GM23338 (cell line): Measurements from ENCODE around the gene MCM9. TPM values are rescaled to one million over a fixed set of nuclear protein-coding genes. Genes with fewer than 3 reads are reported as not detected.

ENCODE experiments used
- ATAC-seq: fragments of 200-7000 bp; cut with Tn5 transposase; 3 replicates; pipeline ENCODE4 v1.9.1; 2020
- DNase-seq: peaks from one replicate; pipeline ENCODE4 v3.0.0-alpha.2; 2015; ENCODE audit warnings: low spot score
- H2AFZ ChIP-seq: fragments of 200-600 bp; sonication (generic); 2 replicates; pipeline ENCODE4 v1.8.0; 2016; ENCODE audit warnings: antibody characterized with exemption, mild to moderate bottlenecking, moderate library complexity
- H3F3A ChIP-seq: fragments of 200-600 bp; sonication (generic); replicated peaks from 2 replicates; pipeline ENCODE4 v1.8.0; 2017; ENCODE audit warnings: antibody characterized with exemption, mixed run types, low read depth
- H3K27ac ChIP-seq: fragments of 200-600 bp; sonication (generic); 2 replicates; pipeline ENCODE4 v1.6.1; 2016; ENCODE audit warnings: low read depth
- H3K27me3 ChIP-seq: fragments of 200-600 bp; sonication (generic); 2 replicates; pipeline ENCODE4 v1.8.0; 2016; ENCODE audit warnings: mild to moderate bottlenecking, mixed run types, moderate library complexity; ENCODE audit not compliant: insufficient read depth
- H3K36me3 ChIP-seq: fragments of 200-600 bp; sonication (generic); 2 replicates; pipeline ENCODE4 v1.8.0; 2016; ENCODE audit warnings: mild to moderate bottlenecking; ENCODE audit not compliant: insufficient read depth
- H3K4me1 ChIP-seq: fragments of 200-600 bp; sonication (generic); 2 replicates; pipeline ENCODE4 v1.8.0; 2016; ENCODE audit warnings: mild to moderate bottlenecking, moderate library complexity; ENCODE audit not compliant: insufficient read depth
- H3K4me2 ChIP-seq: fragments of 200-600 bp; sonication (generic); 2 replicates; pipeline ENCODE4 v1.7.1; 2017; ENCODE audit warnings: mixed run types
- H3K4me3 ChIP-seq: fragments of 200-600 bp; sonication (generic); 2 replicates; pipeline ENCODE4 v1.6.1; 2016; ENCODE audit warnings: mixed run types
- H3K79me2 ChIP-seq: fragments of 200-600 bp; sonication (generic); replicated peaks from 2 replicates; pipeline ENCODE4 v1.8.0; 2017; ENCODE audit warnings: mild to moderate bottlenecking; ENCODE audit not compliant: insufficient read depth
- H3K9me2 ChIP-seq: fragments of 200-600 bp; sonication (generic); 2 replicates; pipeline ENCODE4 v1.8.0; 2017; ENCODE audit not compliant: insufficient read depth
- H4K20me1 ChIP-seq: fragments of 200-600 bp; sonication (generic); replicated peaks from 2 replicates; pipeline ENCODE4 v1.8.0; 2017; ENCODE audit warnings: mild to moderate bottlenecking; ENCODE audit not compliant: insufficient read depth
- H3K27ac Mint-ChIP-seq: 2 replicates; pipeline ENCODE4 v1.8.0; 2020; ENCODE audit warnings: inconsistent platforms, mild to moderate bottlenecking, moderate library complexity, mixed read lengths
- H3K27me3 Mint-ChIP-seq: 3 replicates; pipeline ENCODE4 v1.8.0; 2022; ENCODE audit warnings: low read depth, mild to moderate bottlenecking, moderate library complexity, mixed read lengths, inconsistent platforms; ENCODE audit not compliant: insufficient read depth, poor library complexity
- H3K36me3 Mint-ChIP-seq: 3 replicates; pipeline ENCODE4 v1.8.0; 2021; ENCODE audit warnings: low read depth, mild to moderate bottlenecking, inconsistent platforms, moderate library complexity, mixed read lengths
- H3K4me1 Mint-ChIP-seq: 3 replicates; pipeline ENCODE4 v1.8.0; 2020; ENCODE audit warnings: mild to moderate bottlenecking, inconsistent platforms, mixed read lengths
- H3K4me3 Mint-ChIP-seq: 3 replicates; pipeline ENCODE4 v1.8.0; 2021; ENCODE audit warnings: moderate library complexity, mild to moderate bottlenecking, inconsistent platforms, mixed read lengths
- H3K9me3 Mint-ChIP-seq: 3 replicates; pipeline ENCODE4 v1.8.0; 2020; ENCODE audit warnings: moderate library complexity, mild to moderate bottlenecking, inconsistent platforms, mixed read lengths
- CREB1 ChIP-seq: fragments of 250-450 bp; sonication (Bioruptor Pico); IDR thresholded peaks from 2 replicates; pipeline ENCODE4 v1.5.0; 2020; ENCODE audit warnings: low read depth, mild to moderate bottlenecking, moderate library complexity
- EZH2 ChIP-seq: fragments of 200-600 bp; sonication (generic); IDR thresholded peaks from one replicate; pipeline ENCODE4 v1.8.0; 2017; ENCODE audit warnings: antibody characterized with exemption, mild to moderate bottlenecking, low read depth; ENCODE audit not compliant: unreplicated experiment
- EZH2phosphoT487 ChIP-seq: fragments of 200-600 bp; sonication (generic); IDR thresholded peaks from one replicate; pipeline ENCODE4 v1.8.1; 2018; ENCODE audit warnings: antibody characterized with exemption; ENCODE audit not compliant: unreplicated experiment
- JUNB ChIP-seq: IDR thresholded peaks from one replicate; pipeline ENCODE4 v1.6.1; 2016; ENCODE audit warnings: antibody characterized with exemption; ENCODE audit not compliant: unreplicated experiment
- NANOG ChIP-seq: IDR thresholded peaks from 2 replicates; pipeline ENCODE4 v1.6.1; 2016; ENCODE audit warnings: antibody characterized with exemption, borderline replicate concordance
- POLR2AphosphoS5 ChIP-seq: IDR thresholded peaks from 2 replicates; pipeline ENCODE4 v1.6.1; 2016; ENCODE audit warnings: antibody characterized with exemption, low read depth
- STAT1 ChIP-seq: IDR thresholded peaks from one replicate; pipeline ENCODE4 v1.6.1; 2016; ENCODE audit warnings: antibody characterized with exemption; ENCODE audit not compliant: unreplicated experiment
- ZNF331 ChIP-seq: fragments of 250-450 bp; sonication (Bioruptor Pico); IDR thresholded peaks from 2 replicates; pipeline ENCODE4 v1.5.0; 2020; ENCODE audit warnings: low read depth, mild to moderate bottlenecking, moderate library complexity
- polyA plus RNA-seq: library from polyadenylated mRNA; unstranded; fragments of >200 nt; fragmentation: Nextera tagmentation; extraction: Ambion mirVana; gene quantifications from 2 replicates; pipeline ENCODE4 v1.2.1, GENCODE V29; 2016
- total RNA-seq: library from RNA; depleted of rRNA; stranded (reverse); fragments of >200 nt; shearing (Covaris generic); gene quantifications from 2 replicates; pipeline ENCODE4 v1.2.3, GENCODE V29; 2014
- TF ChIP-seq, protein P1 (sequence below), 2 experiments: fragments of 200-600 bp in 1 of 2; sonication (generic) in 1 of 2; conservative IDR thresholded peaks; 2 replicates each; pipeline versions ENCODE4 v1.5.1 to v1.6.1; 2016 to 2017; ENCODE audit warnings: antibody characterized with exemption in 2 of 2, low read depth in 2 of 2, mild to moderate bottlenecking in 2 of 2, moderate library complexity in 1 of 2
- TF ChIP-seq, protein P2 (sequence below): fragments of 250-450 bp; sonication (Bioruptor Pico); IDR thresholded peaks from 2 replicates; pipeline ENCODE4 v1.5.0; 2020; ENCODE audit warnings: mild to moderate bottlenecking, moderate library complexity
- TF ChIP-seq, protein P3 (sequence below): IDR thresholded peaks from one replicate; pipeline ENCODE4 v1.6.1; 2018; ENCODE audit warnings: antibody characterized with exemption; ENCODE audit not compliant: unreplicated experiment
- TF ChIP-seq, protein P4 (sequence below): IDR thresholded peaks from 2 replicates; pipeline ENCODE4 v1.6.1; 2016; ENCODE audit warnings: antibody characterized with exemption

MCM9 gene
- total and polyA plus RNA-seq, 2 experiments from 2014 or later: 14.9 to 16.6 TPM

DNA sequence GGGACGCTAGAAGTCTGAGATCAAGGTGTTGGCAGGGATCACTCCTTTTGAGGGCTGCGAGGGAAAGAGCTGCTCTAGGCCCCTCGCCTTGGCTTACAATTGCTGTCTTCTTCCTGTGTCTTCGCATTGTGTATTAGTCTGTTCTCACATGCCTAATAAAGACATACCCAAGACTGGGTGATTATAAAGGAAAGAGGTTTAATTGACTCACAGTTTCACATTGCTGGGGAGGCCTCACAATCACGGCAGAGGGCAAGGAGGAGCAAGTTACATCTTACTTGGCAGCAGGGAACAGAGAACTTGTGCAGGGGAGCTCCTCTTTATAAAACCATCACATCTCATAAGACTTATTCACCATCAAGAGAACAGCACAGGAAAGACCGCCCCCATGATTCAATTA is 143.5 kb downstream of the MCM9 start:
- H3K4me3 Mint-ChIP-seq: no peak overlapping the region
- Histone ChIP-seq H3K36me3 (no peaks in the 10 kb centered on the region), H3K4me3 (no peak overlapping the region), H3K9me2 (no peaks in the 10 kb centered on the region), H3K4me2 (no peak overlapping the region), H3K27ac (no peak overlapping the region), H3K79me2 (no peaks in the 10 kb centered on the region), H2AFZ (no peak overlapping the region), H3K4me1 (no peaks in the 10 kb centered on the region), H4K20me1 (no peaks in the 10 kb centered on the region), H3F3A (no peaks in the 10 kb centered on the region), H3K27me3 (no peaks in the 10 kb centered on the region)
- TF ChIP-seq JUNB (no peak), EZH2phosphoT487 (no peak), CREB1 (no peak), POLR2AphosphoS5 (no peak), ZNF331 (CRISPR knock-in tag) (no peak), EZH2 (no peak), NANOG (no peak), STAT1 (no peak)
- TF ChIP-seq, protein P1, sequence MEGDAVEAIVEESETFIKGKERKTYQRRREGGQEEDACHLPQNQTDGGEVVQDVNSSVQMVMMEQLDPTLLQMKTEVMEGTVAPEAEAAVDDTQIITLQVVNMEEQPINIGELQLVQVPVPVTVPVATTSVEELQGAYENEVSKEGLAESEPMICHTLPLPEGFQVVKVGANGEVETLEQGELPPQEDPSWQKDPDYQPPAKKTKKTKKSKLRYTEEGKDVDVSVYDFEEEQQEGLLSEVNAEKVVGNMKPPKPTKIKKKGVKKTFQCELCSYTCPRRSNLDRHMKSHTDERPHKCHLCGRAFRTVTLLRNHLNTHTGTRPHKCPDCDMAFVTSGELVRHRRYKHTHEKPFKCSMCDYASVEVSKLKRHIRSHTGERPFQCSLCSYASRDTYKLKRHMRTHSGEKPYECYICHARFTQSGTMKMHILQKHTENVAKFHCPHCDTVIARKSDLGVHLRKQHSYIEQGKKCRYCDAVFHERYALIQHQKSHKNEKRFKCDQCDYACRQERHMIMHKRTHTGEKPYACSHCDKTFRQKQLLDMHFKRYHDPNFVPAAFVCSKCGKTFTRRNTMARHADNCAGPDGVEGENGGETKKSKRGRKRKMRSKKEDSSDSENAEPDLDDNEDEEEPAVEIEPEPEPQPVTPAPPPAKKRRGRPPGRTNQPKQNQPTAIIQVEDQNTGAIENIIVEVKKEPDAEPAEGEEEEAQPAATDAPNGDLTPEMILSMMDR (conservative IDR thresholded peaks at IDR 0.05; ENCODE audit: low read depth in 2 of 2): no peak
- TF ChIP-seq, protein P2, sequence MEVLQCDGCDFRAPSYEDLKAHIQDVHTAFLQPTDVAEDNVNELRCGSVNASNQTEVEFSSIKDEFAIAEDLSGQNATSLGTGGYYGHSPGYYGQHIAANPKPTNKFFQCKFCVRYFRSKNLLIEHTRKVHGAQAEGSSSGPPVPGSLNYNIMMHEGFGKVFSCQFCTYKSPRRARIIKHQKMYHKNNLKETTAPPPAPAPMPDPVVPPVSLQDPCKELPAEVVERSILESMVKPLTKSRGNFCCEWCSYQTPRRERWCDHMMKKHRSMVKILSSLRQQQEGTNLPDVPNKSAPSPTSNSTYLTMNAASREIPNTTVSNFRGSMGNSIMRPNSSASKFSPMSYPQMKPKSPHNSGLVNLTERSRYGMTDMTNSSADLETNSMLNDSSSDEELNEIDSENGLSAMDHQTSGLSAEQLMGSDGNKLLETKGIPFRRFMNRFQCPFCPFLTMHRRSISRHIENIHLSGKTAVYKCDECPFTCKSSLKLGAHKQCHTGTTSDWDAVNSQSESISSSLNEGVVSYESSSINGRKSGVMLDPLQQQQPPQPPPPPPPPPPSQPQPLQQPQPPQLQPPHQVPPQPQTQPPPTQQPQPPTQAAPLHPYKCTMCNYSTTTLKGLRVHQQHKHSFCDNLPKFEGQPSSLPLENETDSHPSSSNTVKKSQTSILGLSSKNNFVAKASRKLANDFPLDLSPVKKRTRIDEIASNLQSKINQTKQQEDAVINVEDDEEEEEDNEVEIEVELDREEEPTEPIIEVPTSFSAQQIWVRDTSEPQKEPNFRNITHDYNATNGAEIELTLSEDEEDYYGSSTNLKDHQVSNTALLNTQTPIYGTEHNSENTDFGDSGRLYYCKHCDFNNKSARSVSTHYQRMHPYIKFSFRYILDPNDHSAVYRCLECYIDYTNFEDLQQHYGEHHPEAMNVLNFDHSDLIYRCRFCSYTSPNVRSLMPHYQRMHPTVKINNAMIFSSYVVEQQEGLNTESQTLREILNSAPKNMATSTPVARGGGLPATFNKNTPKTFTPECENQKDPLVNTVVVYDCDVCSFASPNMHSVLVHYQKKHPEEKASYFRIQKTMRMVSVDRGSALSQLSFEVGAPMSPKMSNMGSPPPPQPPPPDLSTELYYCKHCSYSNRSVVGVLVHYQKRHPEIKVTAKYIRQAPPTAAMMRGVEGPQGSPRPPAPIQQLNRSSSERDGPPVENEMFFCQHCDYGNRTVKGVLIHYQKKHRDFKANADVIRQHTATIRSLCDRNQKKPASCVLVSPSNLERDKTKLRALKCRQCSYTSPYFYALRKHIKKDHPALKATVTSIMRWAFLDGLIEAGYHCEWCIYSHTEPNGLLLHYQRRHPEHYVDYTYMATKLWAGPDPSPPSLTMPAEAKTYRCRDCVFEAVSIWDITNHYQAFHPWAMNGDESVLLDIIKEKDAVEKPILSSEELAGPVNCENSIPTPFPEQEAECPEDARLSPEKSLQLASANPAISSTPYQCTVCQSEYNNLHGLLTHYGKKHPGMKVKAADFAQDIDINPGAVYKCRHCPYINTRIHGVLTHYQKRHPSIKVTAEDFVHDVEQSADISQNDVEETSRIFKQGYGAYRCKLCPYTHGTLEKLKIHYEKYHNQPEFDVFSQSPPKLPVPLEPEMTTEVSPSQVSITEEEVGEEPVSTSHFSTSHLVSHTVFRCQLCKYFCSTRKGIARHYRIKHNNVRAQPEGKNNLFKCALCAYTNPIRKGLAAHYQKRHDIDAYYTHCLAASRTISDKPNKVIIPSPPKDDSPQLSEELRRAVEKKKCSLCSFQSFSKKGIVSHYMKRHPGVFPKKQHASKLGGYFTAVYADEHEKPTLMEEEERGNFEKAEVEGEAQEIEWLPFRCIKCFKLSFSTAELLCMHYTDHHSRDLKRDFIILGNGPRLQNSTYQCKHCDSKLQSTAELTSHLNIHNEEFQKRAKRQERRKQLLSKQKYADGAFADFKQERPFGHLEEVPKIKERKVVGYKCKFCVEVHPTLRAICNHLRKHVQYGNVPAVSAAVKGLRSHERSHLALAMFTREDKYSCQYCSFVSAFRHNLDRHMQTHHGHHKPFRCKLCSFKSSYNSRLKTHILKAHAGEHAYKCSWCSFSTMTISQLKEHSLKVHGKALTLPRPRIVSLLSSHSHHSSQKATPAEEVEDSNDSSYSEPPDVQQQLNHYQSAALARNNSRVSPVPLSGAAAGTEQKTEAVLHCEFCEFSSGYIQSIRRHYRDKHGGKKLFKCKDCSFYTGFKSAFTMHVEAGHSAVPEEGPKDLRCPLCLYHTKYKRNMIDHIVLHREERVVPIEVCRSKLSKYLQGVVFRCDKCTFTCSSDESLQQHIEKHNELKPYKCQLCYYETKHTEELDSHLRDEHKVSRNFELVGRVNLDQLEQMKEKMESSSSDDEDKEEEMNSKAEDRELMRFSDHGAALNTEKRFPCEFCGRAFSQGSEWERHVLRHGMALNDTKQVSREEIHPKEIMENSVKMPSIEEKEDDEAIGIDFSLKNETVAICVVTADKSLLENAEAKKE: no peak
- TF ChIP-seq, protein P3, sequence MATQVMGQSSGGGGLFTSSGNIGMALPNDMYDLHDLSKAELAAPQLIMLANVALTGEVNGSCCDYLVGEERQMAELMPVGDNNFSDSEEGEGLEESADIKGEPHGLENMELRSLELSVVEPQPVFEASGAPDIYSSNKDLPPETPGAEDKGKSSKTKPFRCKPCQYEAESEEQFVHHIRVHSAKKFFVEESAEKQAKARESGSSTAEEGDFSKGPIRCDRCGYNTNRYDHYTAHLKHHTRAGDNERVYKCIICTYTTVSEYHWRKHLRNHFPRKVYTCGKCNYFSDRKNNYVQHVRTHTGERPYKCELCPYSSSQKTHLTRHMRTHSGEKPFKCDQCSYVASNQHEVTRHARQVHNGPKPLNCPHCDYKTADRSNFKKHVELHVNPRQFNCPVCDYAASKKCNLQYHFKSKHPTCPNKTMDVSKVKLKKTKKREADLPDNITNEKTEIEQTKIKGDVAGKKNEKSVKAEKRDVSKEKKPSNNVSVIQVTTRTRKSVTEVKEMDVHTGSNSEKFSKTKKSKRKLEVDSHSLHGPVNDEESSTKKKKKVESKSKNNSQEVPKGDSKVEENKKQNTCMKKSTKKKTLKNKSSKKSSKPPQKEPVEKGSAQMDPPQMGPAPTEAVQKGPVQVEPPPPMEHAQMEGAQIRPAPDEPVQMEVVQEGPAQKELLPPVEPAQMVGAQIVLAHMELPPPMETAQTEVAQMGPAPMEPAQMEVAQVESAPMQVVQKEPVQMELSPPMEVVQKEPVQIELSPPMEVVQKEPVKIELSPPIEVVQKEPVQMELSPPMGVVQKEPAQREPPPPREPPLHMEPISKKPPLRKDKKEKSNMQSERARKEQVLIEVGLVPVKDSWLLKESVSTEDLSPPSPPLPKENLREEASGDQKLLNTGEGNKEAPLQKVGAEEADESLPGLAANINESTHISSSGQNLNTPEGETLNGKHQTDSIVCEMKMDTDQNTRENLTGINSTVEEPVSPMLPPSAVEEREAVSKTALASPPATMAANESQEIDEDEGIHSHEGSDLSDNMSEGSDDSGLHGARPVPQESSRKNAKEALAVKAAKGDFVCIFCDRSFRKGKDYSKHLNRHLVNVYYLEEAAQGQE: no peak
- TF ChIP-seq, protein P4, sequence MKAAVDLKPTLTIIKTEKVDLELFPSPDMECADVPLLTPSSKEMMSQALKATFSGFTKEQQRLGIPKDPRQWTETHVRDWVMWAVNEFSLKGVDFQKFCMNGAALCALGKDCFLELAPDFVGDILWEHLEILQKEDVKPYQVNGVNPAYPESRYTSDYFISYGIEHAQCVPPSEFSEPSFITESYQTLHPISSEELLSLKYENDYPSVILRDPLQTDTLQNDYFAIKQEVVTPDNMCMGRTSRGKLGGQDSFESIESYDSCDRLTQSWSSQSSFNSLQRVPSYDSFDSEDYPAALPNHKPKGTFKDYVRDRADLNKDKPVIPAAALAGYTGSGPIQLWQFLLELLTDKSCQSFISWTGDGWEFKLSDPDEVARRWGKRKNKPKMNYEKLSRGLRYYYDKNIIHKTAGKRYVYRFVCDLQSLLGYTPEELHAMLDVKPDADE: no peak
- H3K27me3 Mint-ChIP-seq: peaks cover 2% of the 10 kb centered on the region
- peaks cover 22% of the 10 kb centered on the region for H3K9me3 Mint-ChIP-seq
- ATAC-seq: no peak
- H3K4me1 Mint-ChIP-seq: no peaks in the 10 kb centered on the region; the same call in 2 of the 3 replicates
- DNase-seq: no peak
- peaks cover 18% of the 10 kb centered on the region; the same call in 2 of the 3 replicates for H3K36me3 Mint-ChIP-seq
- H3K27ac Mint-ChIP-seq: no peak overlapping the region
